SK-N-MC (cell line): ENCODE data around the gene KCNC4.

Experiments used
- EZH2 ChIP-seq: fragments of 200-600 bp; sonication (generic); IDR thresholded peaks from one replicate; pipeline ENCODE4 v1.6.1; 2017; ENCODE audit warnings: antibody characterized with exemption
- POLR2AphosphoS5 ChIP-seq: IDR thresholded peaks from 2 replicates; pipeline ENCODE4 v1.6.1; 2012; ENCODE audit warnings: mild to moderate bottlenecking, low read depth, low read length, borderline replicate concordance

DNA sequence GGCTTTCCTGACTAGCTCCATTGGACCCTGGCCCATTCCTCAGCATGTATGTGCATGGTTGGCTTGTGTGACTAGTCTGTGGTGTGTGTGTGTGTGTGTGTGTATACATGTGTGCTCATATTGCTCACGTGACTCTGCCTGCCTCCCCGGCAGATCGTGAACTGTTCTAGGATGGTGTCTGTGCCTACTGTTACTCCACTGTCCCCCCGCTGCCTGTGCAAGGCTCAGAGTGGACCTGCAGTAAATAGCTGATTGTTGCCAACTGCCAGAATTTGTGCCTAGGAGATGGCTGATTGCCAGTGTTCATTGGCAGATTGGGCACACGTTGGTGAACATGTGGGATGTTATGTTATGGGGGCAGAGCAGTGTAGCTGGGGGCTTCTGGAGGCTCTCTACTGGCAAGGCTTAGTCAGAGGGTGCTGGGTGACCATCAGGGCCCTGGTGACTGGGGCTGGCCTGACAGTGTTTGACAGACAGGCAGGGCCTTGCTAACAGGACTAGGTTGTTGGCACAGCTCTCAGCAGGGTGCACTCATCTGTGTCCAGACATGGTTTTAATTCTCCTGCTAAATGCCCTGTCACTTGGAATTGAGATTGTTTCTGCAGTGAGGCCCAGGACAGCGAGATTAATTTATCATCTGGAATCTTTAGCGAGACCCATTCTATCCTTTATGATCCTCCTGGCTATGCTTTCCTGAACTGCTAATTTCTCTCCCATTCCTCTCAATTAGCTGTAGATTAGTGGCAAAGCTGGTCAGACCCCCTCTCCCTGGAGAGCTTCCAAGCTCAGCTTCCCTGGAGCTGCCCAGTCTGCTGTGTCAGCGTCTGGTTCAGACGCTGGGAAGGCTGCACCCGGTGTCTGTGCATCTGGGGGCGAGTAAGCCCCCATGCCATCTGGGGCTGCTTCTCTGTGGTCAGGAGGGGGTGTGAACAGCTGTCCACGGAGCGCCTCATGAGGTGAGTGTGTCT lies 39.1 kb upstream of the KCNC4 start:
- TF ChIP-seq EZH2, result no peak
- no peak for TF ChIP-seq POLR2AphosphoS5
